GM12892 (cell line): ENCODE data around the gene EEPD1.

Experiments used
- POLR2A ChIP-seq: IDR thresholded peaks from 2 replicates; pipeline ENCODE4 v1.6.1; 2011; ENCODE audit warnings: low read depth, low read length, control low read depth
- POLR2AphosphoS5 ChIP-seq: IDR thresholded peaks from 2 replicates; pipeline ENCODE4 v1.6.1; 2011; ENCODE audit warnings: low read depth, low read length, control low read depth
- TAF1 ChIP-seq: IDR thresholded peaks from 2 replicates; pipeline ENCODE4 v1.6.1; 2011; ENCODE audit warnings: low read depth, mild to moderate bottlenecking, control low read depth, low read length, borderline replicate concordance

DNA sequence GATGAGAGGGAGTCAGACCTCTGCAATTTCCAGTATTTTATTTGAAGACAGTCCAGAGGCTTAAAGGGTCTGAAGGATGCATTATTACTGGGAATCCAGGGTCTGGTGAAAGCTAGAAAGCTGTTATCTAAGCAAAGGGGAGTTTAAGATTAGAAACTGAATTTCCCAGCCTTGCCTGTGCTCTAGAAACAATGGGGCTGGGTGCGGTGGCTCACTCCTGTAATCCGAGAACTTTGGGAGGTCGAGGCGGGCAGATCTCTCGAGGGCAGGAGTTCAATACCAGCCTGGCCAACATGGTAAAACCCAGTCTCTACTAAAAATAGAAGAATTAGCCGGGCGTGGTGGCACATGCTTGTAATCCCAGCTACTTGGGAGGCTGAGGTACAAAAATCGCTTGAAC lies 165.1 kb downstream of the EEPD1 start:
- no peak for TF ChIP-seq POLR2AphosphoS5
- no peak for TF ChIP-seq POLR2A
- no peak for TF ChIP-seq TAF1
